Dedifferentiated amniotic fluid mesenchymal stem cell (primary cell): ENCODE data around the gene RASL10A.
A peak's percentile ranks its signal among the peaks of the same experiment; 100 is the strongest.
"Not testable (repeated sequence)": the region's sequence is repeated elsewhere in the genome, so short reads cannot be mapped to it uniquely, and the experiment has no call there.

Experiments
- DNase-seq: peaks from one replicate; pipeline ENCODE4 v3.0.0-alpha.2; 2016; ENCODE audit errors: extremely low spot score

The RASL10A gene

GRCh38 chr22:29315286-29316140 is at the start of gene RASL10A:
RASL10A (minus strand) TSS chr22:29315697; CDS start chr22:29315246, 451 bp downstream.
- no peak for DNase-seq

- peak; percentile 23 for DNase-seq
Observed at GRCh38 chr22:29359469-29359868, 44.0 kb upstream of the RASL10A start.

GRCh38 chr22:29357193-29357890 is 41.8 kb upstream of the RASL10A start:
- DNase-seq: not testable (repeated sequence)

- DNase-seq: no peak
Observed at GRCh38 chr22:29353860-29354259, 38.4 kb upstream of the RASL10A start.

- DNase-seq: no peak
Observed at GRCh38 chr22:29353286-29353685, 37.8 kb upstream of the RASL10A start.

GRCh38 chr22:29352778-29353177 is 37.3 kb upstream of the RASL10A start:
- DNase-seq: no peak

GRCh38 chr22:29351891-29352290 is 36.4 kb upstream of the RASL10A start:
- DNase-seq: no peak

GRCh38 chr22:29351042-29351441 is 35.5 kb upstream of the RASL10A start:
- DNase-seq: no peak

GRCh38 chr22:29348956-29349355 is 33.5 kb upstream of the RASL10A start:
- DNase-seq: no peak

GRCh38 chr22:29348041-29348440 is 32.5 kb upstream of the RASL10A start:
- DNase-seq: no peak

GRCh38 chr22:29346659-29347058 is 31.2 kb upstream of the RASL10A start:
- DNase-seq: no peak

- DNase-seq: no peak
Observed at GRCh38 chr22:29345932-29346331, 30.4 kb upstream of the RASL10A start.

- DNase-seq: not testable (repeated sequence)
Observed at GRCh38 chr22:29344889-29345288, 29.4 kb upstream of the RASL10A start.

GRCh38 chr22:29344137-29344536 is 28.6 kb upstream of the RASL10A start:
- peak; percentile 36 for DNase-seq

- no peak for DNase-seq
Observed at GRCh38 chr22:29343313-29343805, 27.9 kb upstream of the RASL10A start.

GRCh38 chr22:29342577-29343312 is 27.2 kb upstream of the RASL10A start:
- no peak for DNase-seq

GRCh38 chr22:29342177-29342576 is 26.7 kb upstream of the RASL10A start:
- no peak for DNase-seq

- DNase-seq: no peak
Observed at GRCh38 chr22:29341849-29342127, 26.3 kb upstream of the RASL10A start.

GRCh38 chr22:29341056-29341848 is 25.8 kb upstream of the RASL10A start:
- DNase-seq: no peak

GRCh38 chr22:29340566-29340965 is 25.1 kb upstream of the RASL10A start:
- DNase-seq: no peak

GRCh38 chr22:29339381-29340235 is 24.1 kb upstream of the RASL10A start:
- no peak for DNase-seq
